ENCODE data around the gene EXOC7.
"Not testable (repeated sequence)": the region's sequence is repeated elsewhere in the genome, so short reads cannot be mapped to it uniquely, and the experiment has no call there.

The EXOC7 gene

DNA sequence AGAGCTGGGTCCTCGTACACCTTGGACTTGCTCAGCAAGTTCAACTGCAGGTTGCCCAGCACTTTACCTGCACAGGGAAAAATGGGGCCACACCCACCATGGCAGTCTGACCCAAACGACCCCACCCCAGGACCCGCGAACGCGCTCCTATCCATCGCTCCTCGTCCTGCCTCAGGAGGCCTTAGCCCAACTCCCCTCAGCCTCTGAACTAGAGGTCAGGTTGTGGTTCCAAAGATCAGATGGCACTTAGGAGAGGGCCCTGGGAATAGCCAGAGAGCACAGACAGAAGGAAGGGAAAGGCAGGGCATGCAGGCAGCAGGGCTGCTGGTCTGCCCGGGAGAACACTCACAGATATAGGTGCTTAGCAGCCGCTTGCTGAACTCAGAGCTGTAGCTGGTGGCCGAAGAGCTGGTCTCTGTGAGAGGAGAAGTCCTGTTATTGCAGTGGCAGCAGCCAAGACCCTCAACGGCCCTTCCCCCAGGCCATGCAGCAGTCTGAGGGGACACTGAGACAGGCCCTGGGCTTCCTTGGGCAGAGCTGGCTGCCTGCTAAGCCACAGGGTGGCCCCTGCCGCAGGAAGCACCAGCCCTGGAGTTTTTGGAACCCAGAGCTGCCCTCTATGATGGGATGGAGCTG, 17.7 kb downstream of the EXOC7 start:
- no peak for DNase-seq

DNA sequence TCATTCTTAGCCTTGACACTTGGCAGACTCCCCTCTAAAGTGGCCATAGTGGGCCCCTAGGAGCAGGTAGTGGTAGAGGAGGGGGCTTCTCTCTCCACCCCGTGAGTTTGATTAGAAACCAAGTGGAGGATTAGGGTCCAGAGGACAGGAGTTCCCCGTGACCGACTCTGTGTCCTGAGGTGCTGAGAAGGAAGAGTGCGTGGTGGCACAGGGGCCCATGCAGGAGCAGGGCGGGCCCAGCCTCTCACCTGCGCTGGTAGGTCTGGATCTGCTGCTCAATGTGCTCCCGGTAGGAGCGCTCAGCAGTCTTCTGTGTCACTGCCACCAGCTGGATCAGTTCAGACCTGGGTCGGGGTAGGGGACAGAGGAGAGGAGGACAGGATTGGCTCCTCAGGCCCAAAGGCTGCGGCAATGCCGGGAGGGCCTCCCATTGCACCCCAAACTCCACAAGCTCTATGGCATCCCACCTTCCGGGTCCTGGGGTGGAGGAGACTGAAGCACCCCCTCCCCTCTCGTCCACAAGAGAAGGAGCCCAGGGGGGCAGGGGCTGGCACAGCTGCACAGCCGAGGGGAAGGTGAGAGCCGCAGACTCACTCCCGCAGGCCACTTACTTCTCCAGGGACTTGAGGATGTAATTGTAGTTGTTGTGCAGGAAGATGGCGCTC, 18.4 kb downstream of the EXOC7 start:
- no peak for DNase-seq

DNA sequence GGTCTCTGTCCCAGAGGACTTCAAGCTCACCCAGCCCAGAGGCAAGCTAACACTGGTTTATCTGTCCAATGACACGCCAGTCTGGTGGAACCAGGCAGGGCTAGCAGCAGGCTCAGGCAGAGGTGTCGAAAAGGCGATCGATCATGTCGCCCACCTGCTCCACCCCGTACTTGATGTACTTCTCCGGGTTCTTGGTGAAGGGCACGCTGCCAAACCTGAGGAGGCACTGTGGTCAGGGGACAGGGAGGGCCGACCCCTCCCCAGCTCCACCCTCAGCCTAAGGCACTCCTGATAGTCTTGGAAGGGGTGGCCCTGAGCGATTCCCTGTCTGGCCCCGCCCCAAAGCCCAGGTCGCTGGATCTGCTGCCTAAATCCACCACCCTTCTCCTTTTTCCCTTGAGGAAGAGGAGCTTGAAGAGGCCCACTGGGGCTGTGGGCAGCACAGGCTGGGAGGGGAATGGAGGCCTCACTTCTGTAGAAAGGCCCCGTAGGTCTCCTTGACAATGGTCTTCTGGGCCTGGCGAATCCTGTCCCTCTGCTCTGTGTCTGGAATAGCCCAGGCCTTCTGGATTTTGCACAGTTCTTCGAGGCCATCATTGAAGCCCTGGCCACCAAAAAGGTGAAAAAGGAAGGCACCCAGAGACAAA, 19.9 kb downstream of the EXOC7 start:
- DNase-seq = peak; percentile 20

DNA sequence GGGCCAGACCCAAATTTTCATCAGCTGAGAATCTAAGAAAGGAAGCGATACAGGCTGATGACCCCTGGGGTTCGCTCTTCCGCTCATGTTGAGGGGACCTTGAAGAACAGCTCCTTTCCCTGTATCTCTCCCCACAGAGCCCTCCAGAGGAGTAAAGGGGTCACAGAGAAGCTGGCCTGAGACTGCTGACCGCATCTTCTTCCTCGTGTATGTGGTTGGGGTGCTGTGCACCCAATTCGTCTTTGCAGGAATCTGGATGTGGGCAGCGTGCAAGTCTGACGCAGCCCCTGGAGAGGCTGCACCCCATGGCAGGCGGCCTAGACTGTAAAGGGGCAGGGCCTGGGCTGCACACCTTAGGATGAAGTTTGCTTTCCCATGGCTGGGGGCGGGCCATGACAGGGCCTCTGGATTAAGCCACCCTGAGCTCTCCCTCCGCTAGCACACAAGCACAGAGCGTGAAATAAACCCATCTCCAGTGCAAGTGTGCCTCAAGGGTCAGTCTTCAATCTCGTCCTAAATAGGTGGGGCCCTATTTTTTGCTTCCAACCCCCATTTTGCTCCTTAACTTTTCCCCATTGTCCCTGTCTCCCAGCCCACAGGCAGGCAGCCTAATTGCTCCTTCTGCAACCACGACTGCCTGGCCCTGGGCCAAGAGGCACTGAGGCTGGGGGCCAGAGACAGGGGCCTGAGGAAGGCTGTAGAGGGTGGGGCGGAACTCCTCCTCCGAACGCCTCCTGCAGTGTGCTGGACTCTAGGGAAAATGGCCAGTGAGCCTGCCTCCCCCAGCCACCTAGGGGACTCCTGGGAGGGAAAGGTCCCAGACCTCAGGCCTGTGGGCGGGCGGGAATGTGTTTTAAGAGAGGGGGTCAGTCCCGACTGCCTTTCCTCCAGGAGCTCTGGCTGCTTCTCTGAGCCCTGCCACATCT, 21.0 kb downstream of the EXOC7 start:
- peak; percentile 8 for DNase-seq

DNA sequence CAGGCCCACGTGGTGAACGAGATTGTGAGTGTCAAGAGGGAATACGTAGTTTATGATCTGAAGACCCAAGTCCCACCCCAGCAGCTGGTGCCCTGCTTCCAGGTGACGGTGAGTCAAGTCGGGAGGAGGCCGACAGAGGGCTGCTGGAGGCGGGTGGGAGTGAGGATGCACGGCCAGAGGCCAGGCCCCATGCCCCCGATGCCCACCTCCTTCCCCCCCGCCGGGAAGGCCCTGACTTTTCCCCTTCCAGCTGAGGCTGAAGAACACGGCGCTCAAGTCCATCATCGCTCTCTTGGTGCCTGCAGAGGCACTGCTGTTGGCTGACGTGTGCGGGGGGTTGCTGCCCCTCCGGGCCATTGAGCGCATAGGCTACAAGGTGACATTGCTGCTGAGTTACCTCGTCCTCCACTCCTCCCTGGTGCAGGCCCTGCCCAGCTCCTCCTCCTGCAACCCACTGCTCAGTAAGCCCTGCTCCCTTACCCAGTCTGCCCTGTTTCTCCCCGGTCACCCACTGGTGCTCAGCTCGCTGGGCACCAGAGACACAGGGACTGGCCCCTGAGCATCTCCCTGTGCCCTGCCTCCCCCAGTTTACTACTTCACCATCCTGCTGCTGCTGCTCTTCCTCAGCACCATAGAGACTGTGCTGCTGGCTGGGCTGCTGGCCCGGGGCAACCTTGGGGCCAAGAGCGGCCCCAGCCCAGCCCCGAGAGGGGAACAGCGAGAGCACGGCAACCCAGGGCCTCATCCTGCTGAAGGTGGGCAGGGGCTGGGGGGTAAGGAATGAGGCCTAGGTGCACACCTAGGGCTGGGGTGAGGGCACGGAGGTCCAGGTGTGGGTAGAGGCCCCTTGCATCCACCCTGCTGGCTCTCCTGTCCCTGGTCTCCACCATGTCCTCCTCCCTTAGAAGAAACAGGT, 22.0 kb downstream of the EXOC7 start:
- DNase-seq = no peak

DNA sequence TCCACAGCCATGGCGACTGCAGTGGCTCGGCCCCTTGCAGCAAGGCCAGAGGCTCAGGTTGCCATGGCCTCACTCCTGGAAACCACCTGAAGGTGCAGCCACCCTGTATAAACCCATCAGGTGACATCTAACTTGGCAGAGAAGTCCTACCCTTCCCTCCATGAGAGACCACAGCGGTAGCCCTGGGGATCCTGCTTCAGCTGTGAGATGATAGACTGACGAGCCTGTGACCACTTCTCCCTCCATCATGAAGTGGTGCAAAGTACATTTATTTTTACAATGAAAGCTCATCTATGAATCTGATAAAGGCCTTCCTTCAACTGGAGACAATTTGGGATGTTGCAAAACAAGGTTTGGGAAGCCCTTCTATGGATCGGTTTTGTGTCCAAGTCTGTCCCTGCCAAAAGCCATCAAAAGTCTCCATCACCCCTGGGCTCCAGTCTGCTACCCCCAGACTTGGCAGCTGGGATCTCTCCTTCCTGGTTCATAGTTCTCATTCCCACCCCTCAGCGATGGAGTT, 22.8 kb downstream of the EXOC7 start:
- DNase-seq = peak; percentile 14

DNA sequence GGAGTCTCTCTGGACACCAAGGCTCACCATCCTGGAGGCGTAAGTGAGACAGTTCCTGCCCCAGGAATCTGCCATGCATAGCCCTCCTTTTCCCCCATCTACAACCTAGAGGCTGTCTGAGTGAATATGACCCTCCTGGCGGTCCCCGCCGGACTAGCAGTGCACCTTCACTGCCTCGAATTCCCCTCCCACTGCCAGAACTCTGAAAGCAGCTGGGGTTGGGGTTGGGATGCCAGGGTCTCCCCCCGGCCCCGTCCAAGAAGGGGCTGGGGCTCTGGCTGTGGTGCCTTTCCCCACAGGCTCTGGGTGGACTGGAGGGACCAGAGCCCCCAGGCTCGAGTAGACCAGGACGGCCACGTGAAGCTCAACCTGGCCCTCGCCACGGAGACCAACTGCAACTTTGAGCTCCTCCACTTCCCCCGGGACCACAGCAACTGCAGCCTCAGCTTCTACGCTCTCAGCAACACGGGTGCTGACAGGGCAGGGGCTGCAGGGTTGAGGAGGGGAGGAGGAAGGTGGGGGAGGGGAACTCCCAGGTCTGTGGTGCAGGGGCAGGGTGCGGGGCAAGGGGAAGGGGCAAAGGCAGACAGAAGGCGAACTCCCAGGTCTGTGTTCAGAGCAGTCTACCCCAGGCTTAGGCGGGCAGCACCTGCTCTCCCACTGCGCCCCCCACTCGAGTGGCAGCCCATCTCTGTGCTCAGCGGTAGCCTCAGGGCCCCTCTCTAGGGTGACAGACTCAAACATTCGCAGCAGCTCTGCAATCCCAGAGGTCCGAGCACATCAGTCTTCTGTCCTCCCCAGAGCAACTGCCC, 23.4 kb downstream of the EXOC7 start:
- no peak for DNase-seq

DNA sequence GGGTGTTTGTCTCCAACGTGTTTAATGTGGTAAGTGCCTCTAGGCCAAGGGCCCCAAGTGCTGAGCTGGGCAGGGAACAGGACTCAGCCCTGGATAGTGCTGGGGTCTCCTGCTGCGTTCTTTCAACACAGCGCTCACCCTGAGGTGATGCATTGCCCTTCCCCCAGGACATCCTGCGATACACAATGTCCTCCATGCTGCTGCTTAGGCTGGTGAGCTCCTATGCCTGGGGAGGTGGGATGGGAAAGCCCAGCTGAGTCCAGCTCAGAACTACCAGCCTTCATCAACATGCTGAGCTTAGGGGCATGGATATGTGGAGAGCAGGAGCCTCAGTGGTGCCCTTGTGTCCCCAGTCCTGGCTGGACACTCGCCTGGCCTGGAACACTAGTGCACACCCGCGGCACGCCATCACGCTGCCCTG, 24.0 kb downstream of the EXOC7 start:
- no peak for DNase-seq

DNA sequence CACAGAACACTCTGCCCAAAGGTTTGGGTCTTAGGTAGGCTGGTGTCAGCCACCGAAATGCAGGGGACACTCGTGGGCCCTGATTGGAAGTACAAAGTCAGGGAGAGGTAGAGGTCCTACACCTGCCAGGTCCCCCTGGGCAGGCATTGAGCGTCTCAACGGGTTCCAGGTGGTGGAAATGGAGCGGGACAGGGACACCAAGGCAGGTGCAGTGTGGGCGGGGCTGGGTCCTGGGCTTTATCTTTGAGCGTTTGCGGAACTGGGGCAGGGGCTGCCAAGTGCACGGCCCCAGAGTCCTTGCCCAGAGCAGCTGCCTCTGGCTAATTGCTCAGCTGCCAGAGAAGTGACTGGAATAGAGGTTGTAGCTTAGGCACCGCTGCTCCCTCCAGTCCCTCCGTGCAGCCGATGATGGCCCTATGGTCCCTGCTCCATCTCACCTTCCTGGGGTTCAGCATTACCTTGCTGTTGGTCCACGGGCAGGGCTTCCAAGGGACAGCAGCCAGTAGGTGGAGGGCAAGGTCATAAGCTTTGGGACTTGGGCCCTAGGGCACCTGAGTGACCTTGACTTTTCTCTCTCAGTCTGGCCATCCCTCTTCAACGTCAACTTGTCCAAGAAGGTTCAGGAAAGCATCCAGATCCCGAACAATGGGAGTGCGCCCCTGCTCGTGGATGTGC, 24.6 kb downstream of the EXOC7 start, which contains the start of gene ZACN:
Gene ZACN (plus strand): TSS at position 323 of the 675 bp plus-strand sequence. CDS start 83 bp downstream, at position 406.
- DNase-seq = peak; percentile 87

DNA sequence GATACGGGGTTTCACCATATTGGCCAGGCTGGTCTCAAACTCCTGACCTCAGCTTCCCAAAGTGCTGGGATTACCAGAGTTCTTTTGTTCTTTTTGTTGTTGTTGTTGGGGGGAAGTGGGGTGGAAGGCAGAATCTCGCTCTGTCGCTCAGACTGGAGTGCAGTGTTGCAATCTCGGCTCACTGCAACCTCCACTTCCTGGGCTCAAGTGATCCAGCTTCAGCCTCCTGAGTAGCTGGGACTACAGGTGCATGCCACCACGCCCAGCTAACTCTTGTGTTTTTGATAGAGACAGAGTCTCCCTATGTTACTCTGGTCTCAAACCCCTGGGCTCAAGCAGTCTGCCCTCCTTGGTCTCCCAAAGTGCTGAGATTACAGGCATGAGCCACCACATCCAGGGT, 25.2 kb downstream of the EXOC7 start:
- not testable (repeated sequence) for DNase-seq

DNA sequence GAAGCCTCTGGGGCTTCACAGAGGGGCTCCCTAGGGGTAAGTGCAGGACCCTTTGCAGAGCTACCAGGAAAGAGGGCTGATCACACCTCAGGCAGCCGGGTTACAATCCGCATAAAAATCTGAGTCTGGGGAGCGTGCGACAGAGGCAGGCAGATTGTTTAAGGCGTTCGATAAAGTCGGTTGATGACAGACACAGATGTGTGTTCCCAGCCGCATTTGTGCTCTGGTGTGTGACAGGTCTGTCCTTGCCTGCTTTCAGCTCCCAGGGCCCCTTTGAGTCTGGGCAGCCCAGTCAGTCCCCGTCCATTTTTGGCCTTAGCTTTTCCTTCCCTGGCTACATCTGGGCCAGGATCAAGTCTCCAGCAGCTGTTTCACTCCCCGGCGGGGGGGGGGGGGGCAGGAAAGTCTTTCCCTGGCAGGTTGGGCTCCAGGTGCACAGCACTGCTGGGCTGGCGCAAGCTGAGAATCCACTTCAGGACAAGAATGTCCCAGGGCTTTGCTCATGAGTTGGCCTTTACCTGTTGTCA, 25.9 kb downstream of the EXOC7 start:
- peak; percentile 37 for DNase-seq

DNA sequence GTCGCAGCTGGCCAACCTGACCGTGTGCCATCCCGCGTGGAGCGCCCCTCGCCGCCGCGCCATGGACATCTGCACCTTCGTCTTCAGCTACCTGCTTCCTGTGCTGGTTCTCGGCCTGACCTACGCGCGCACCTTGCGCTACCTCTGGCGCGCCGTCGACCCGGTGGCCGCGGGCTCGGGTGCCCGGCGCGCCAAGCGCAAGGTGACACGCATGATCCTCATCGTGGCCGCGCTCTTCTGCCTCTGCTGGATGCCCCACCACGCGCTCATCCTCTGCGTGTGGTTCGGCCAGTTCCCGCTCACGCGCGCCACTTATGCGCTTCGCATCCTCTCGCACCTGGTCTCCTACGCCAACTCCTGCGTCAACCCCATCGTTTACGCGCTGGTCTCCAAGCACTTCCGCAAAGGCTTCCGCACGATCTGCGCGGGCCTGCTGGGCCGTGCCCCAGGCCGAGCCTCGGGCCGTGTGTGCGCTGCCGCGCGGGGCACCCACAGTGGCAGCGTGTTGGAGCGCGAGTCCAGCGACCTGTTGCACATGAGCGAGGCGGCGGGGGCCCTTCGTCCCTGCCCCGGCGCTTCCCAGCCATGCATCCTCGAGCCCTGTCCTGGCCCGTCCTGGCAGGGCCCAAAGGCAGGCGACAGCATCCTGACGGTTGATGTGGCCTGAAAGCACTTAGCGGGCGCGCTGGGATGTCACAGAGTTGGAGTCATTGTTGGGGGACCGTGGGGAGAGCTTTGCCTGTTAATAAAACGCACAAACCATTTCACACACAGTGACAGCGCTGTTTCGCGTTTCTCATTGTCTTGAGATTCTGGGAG, 26.6 kb downstream of the EXOC7 start:
- DNase-seq = no peak

DNA sequence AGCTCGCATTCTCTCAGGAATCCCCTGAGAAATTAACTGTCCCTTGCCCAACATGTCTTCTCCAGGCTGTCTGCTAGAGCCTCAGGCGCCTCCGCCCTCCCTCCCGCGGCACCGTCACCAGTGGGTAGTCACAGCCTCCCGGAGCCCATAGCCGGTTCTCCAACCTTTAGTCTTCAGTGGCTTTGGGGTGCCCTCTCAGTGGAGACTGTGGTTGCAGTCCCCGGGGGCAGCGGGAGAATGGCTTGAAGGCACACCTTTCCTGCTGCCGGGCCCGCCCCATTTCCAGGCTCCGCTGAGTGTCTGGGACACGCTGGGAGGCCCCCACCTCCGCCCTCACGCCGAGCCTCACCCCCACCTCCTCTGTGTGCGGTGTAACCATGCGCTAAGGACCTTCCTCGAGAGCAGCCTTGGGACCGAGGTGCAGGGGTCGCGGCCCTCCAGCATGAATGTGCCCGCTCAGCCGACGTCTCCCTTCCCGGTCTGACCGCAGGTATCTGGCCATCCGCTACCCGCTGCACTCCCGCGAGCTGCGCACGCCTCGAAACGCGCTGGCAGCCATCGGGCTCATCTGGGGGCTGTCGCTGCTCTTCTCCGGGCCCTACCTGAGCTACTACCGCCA, 27.3 kb downstream of the EXOC7 start:
- DNase-seq = no peak

DNA sequence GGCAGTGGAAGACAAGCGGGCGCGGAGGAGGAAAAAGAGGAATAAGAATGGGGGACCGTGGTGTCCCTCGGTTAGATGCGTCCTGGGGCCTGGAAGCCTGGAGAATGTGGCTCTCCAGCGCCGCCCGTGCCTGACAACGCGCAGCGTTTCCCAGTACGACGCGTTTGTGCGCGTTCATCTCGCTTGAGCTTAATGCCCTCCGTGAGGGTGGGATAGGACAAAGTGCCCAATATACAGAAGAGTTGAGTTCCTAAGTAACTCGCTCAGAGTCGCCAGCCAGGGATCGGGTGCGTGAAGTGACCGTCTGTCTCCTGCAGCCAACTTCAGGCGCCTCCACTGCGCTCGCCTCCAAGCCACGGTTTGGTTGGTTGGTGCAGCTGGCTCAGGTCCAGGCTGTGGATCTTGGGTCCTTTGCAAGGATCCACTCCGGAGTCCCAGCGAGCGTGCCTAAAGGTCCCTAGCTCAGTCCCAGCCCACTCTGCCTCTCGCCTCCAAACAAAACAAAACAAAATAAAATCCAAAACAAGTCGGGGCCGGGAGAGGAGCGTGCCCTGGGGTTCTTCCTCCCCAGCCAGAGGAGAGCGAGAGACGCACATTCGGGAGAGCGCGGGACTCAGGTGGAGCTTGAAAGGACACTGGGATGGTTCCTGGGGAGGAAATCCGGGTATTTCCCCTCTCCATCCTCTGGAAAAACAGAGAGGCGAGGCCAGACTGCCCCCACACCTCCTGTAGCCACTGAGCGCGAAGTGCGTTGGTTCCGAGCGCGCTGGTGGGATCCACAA, 28.0 kb downstream of the EXOC7 start:
- DNase-seq = no peak

DNA sequence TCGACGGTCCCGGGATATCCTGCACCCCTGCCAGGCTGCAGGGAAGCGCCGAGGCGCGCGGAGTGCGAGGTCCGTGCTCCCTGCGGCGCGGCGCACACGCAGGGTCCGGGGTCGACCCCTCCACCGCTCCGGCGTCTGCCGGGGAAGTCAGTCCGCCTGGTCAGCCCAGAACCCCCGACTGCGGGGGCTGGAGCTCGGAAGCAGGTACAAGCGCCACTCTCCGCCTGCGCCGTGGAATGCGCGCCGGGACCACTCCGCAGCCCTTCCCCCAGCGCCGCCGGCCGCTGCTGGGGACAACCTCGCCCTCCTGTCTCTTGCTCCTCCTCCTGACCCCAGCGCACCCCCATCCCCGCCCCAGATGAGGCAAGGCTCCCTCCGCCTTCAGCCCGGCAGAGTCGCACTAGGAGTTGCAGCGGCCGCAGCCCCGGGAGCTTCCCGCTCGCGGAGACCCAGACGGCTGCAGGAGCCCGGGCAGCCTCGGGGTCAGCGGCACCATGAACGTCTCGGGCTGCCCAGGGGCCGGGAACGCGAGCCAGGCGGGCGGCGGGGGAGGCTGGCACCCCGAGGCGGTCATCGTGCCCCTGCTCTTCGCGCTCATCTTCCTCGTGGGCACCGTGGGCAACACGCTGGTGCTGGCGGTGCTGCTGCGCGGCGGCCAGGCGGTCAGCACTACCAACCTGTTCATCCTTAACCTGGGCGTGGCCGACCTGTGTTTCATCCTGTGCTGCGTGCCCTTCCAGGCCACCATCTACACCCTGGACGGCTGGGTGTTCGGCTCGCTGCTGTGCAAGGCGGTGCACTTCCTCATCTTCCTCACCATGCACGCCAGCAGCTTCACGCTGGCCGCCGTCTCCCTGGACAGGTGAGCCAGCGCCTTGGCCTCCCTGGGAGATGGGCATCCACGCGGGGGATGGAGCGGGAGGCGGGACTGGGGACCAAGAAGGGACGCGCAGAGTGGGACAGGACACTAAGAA, 28.9 kb downstream of the EXOC7 start, which contains the start of gene GALR2:
Gene GALR2 (plus strand): TSS at position 392 of the 974 bp plus-strand sequence. CDS start 103 bp downstream, at position 495.
- DNase-seq = no peak

DNA sequence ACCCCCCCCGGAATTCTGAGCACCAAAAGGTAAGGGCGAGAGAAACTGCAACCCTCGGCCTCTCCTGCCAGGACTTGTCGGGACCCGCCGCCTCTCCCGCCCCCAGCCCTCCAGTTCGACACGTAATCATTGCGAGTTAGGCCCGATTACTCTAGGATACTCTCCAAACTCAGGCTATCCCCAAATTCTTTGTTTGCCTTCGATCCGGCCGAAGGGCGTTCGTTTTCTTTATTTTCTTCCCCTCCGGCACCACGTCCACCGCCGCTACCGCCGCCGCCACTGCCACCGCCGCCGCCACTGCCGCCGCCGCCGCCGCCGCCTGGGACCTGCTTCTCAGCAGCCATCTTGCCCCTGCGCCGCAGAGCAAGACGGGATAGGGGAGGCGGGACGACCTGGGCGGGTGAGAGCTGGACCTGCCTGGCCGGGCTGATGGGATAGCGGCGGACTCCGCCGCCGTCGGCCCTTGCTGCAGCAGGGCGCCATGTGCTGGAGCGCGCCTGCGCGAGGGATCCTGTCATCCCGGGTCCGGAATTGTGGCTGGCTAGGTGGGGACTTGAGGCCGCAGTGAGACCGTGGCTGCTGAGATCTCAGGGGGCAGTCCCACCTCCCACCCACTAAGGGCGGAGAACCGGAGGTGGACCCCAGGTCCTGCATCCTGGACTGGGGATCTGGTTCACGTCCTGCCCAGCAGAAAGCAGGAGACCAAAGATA, 31.3 kb downstream of the EXOC7 start, which contains the start of gene SRP68:
Gene SRP68 (minus strand): TSS at position 370 of the 711 bp plus-strand sequence. CDS start 26 bp downstream, at position 344.
- DNase-seq = peak; percentile 87
